MCF 10A (cell line): ENCODE measurements around the gene LYL1. TPM values are rescaled to one million over a fixed set of nuclear protein-coding genes. Genes with fewer than 3 reads are reported as not detected.

Experiments used
- BruUV-seq: library from RNA; stranded (reverse); fragments of 400-500 nt; replicated peaks from 2 replicates; lab custom pipeline; 2021; lab: Mats Ljungman, UMichigan
- CTCF ChIA-PET: fragments of 300-600 bp; sonication (Branson Sonifier 250); formaldehyde crosslinking; extraction: SDS; loops from one replicate; lab custom pipeline; 2021; ENCODE audit warnings: antibody characterized with exemption, inconsistent platforms; lab: Yijun Ruan, JAX
- POLR2A ChIA-PET: fragments of 300-600, 350-650 bp; sonication (Branson Sonifier 250); formaldehyde crosslinking; extraction: SDS; loops from one replicate; lab custom pipeline; 2020; ENCODE audit warnings: antibody characterized with exemption, inconsistent platforms; lab: Yijun Ruan, JAX
- DNase-seq: peaks from one replicate; pipeline ENCODE4 v3.0.0-alpha.2; 2018; ENCODE audit not compliant: unreplicated experiment
- H3K27ac Mint-ChIP-seq: one replicate; pipeline ENCODE4 v1.8.0; 2022; ENCODE audit warnings: mild to moderate bottlenecking, low read depth, mixed read lengths; ENCODE audit not compliant: unreplicated experiment
- H3K27me3 Mint-ChIP-seq: one replicate; pipeline ENCODE4 v1.8.0; 2022; ENCODE audit warnings: mixed read lengths; ENCODE audit not compliant: insufficient read depth, unreplicated experiment
- H3K36me3 Mint-ChIP-seq: one replicate; pipeline ENCODE4 v1.8.0; 2022; ENCODE audit warnings: mild to moderate bottlenecking, moderate library complexity, mixed read lengths; ENCODE audit not compliant: insufficient read depth, unreplicated experiment
- H3K4me1 Mint-ChIP-seq: one replicate; pipeline ENCODE4 v1.8.0; 2022; ENCODE audit warnings: mixed read lengths; ENCODE audit not compliant: insufficient read depth, unreplicated experiment
- H3K4me3 Mint-ChIP-seq: one replicate; pipeline ENCODE4 v1.8.0; 2022; ENCODE audit warnings: mild to moderate bottlenecking, moderate library complexity, mixed read lengths; ENCODE audit not compliant: unreplicated experiment
- H3K9me3 Mint-ChIP-seq: one replicate; pipeline ENCODE4 v1.8.0; 2022; ENCODE audit warnings: mixed read lengths; ENCODE audit not compliant: unreplicated experiment
- intact Hi-C: fragments of 100-400 bp; cut with micrococcal nuclease; formaldehyde crosslinking; loops from 2 replicates; pipeline ENCODE4 v1.14.1; 2022
- total RNA-seq: library from RNA; stranded (reverse); gene quantifications from 2 replicates; pipeline ENCODE4 v1.2.3, GENCODE V29; 2022
- TF ChIP-seq, protein P1 (sequence below): fragments of 200-600 bp; IDR thresholded peaks from one replicate; pipeline ENCODE4 v1.8.0; 2022; ENCODE audit warnings: antibody characterized with exemption, mild to moderate bottlenecking; ENCODE audit not compliant: unreplicated experiment

LYL1 gene
- total RNA-seq, 1 experiment from 2014 or later, result not detected

DNA sequence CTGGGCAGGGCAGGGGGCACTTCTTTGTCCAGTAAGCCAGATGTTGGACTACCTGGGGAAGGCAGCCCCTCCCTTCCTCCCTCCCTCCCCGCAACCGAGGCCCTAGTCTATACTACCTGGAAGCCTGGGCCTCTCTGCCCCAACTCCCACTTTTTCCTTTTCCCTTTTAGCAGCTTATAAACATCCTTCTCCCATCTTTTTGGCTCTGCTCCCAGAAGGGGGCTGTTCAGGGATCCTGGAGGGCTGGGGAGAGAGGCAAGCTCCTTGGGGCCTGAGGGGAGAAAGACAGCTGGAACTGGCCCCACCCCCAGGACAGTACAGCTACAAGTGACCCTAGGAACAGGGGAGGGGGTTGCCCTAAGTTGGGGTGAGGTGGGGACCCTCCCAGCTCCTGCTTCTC, 44.9 kb downstream of the LYL1 start:
- POLR2A ChIA-PET, result interaction anchor here (0.6 kb wide), 1 partner anchor 104 kb away, joined by 3 read pairs; no protein-coding TSS in a partner anchor
- intact Hi-C loops, result no loop called here
- no peak for DNase-seq
- H3K36me3 Mint-ChIP-seq, result no peaks in the 10 kb centered on the region
- peaks cover 40% of the 10 kb centered on the region for H3K4me1 Mint-ChIP-seq
- no TSS peak for BruUV-seq
- no peak overlapping the region for H3K27ac Mint-ChIP-seq
- H3K4me3 Mint-ChIP-seq, result no peak overlapping the region
- TF ChIP-seq, protein P1, sequence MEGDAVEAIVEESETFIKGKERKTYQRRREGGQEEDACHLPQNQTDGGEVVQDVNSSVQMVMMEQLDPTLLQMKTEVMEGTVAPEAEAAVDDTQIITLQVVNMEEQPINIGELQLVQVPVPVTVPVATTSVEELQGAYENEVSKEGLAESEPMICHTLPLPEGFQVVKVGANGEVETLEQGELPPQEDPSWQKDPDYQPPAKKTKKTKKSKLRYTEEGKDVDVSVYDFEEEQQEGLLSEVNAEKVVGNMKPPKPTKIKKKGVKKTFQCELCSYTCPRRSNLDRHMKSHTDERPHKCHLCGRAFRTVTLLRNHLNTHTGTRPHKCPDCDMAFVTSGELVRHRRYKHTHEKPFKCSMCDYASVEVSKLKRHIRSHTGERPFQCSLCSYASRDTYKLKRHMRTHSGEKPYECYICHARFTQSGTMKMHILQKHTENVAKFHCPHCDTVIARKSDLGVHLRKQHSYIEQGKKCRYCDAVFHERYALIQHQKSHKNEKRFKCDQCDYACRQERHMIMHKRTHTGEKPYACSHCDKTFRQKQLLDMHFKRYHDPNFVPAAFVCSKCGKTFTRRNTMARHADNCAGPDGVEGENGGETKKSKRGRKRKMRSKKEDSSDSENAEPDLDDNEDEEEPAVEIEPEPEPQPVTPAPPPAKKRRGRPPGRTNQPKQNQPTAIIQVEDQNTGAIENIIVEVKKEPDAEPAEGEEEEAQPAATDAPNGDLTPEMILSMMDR, result no peak
- H3K27me3 Mint-ChIP-seq, result no peaks in the 10 kb centered on the region
- H3K9me3 Mint-ChIP-seq, result no peaks in the 10 kb centered on the region
- CTCF ChIA-PET, result interaction anchor here (0.8 to 13.3 kb wide), 5 partner anchors 13 to 93 kb away, joined by 3 to 334 read pairs (median 32); no protein-coding TSS in a partner anchor

DNA sequence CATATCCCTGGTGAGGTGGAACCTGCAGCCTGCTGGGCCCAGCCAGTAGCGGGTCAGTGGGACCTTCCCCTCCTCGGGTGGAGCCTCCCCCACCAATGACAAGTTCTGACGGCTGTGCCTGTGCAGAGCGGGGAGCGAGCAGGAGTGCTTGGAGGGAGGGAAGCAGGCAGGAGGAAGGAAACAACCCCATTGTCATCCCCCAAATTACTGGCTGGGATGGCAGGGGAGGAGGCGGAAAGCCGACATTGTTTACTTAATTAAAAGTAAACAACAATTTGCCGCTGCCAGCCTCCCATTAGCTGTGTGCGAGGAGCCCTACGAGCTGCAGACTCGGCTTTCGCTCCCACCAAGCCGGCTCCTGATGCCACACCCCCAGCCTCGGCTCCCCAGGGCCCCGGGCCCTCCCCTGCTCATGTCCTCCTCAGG, 45.5 kb downstream of the LYL1 start:
- no TSS peak for BruUV-seq
- TF ChIP-seq, protein P1, result no peak
- intact Hi-C loops, result no loop called here
- CTCF ChIA-PET, result interaction anchor here (1.1 to 13.3 kb wide), 6 partner anchors 17 to 92 kb away, joined by 3 to 334 read pairs (median 6); no protein-coding TSS in a partner anchor
- no peak for DNase-seq
- H3K36me3 Mint-ChIP-seq, result no peaks in the 10 kb centered on the region
- POLR2A ChIA-PET, result no interaction called here
- no peaks in the 10 kb centered on the region for H3K9me3 Mint-ChIP-seq
- H3K4me1 Mint-ChIP-seq, result peaks cover 42% of the 10 kb centered on the region
- H3K27me3 Mint-ChIP-seq, result no peaks in the 10 kb centered on the region
- H3K4me3 Mint-ChIP-seq, result no peak overlapping the region
- no peak overlapping the region for H3K27ac Mint-ChIP-seq

DNA sequence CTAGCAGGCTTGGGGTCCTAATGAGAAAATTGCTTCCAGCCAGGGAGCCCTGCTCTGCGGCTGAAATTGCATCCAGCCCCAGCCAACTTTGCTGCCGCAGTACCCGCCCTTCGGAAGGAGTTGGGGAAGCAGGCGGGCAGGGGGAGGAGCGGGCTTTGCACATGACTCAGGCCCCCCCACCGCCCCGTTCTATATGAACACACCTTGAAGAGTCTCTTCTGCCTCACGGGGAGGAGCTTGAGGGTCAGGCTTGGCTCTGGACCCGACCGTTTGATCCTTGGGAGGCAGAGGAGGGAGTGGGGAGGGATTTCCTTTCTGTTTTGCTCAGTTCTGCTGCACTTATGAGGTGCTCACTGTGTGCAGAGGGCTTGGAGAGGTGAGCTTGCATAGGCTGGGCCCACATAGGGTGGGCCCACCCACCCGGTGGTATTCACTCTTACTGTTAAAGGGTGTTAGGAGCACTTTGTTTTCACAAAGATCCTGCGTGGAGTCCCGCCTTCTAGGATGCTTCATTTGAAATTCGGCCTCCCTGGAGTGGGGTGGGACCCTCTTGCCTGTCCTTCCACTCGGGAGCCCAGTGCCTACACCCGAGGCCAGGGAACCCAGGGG, 46.5 kb downstream of the LYL1 start:
- BruUV-seq, result no TSS peak
- Mint-ChIP-seq H3K4me1 (peaks cover 50% of the 10 kb centered on the region), H3K36me3 (no peaks in the 10 kb centered on the region), H3K9me3 (no peaks in the 10 kb centered on the region), H3K27ac (peak overlapping the region; percentile 19), H3K27me3 (no peaks in the 10 kb centered on the region), H3K4me3 (peak overlapping the region; percentile 46)
- peak; percentile 90 for DNase-seq
- POLR2A ChIA-PET, result interaction anchor here (0.6 to 1.1 kb wide), 7 partner anchors 12 to 1362 kb away, joined by 3 to 4 read pairs (median 4); no protein-coding TSS in a partner anchor
- intact Hi-C loops, result no loop called here
- TF ChIP-seq, protein P1, result no peak
- CTCF ChIA-PET, result interaction anchor here (0.5 to 13.3 kb wide), 8 partner anchors 16 to 92 kb away, joined by 3 to 334 read pairs (median 6); no protein-coding TSS in a partner anchor

DNA sequence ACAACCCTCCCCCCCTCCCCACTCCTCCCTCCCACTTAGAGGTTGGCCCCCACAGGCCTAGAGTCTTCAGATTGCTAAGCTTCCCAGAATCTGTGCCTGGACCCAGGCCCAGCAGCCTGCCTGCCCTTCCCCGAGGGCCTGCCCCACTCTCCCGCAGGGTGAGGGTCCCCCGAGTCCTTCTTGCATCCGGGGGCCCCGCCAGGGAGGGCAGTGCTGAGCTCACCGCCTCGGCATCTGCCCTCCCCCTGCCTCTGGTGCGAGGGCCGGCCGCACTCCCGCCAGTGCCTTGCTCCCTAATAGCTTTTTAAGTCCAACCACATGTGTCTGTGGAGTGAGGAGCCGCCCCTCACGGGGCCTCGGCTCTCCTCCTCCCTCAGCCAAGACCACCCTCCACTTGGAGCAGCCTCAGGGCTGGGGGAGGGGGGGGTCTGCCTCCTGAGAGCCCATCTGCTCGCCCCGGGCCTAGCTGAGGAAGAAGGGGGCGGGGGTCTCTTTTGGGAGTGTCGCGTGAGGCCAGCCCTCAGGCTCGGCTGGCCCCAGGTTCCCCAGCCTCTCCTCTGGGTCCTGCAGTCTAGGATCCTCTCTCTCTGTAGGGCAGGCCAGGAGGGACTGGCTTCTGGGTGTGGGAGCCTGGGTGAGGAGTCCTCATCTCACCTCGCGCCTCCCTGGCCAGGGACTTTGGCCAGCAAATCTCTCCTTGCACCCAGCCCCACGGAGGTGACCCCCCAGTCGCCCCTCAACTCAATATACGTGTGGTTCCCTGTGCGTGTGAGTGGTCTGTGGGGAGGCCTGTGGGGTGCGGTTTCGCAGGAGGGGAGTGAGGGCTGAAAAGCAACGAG, 47.2 kb downstream of the LYL1 start:
- peak; percentile 47 for DNase-seq
- Mint-ChIP-seq H3K27me3 (no peaks in the 10 kb centered on the region), H3K27ac (peak overlapping the region; percentile 19), H3K4me3 (peak overlapping the region; percentile 46), H3K36me3 (no peaks in the 10 kb centered on the region), H3K9me3 (no peaks in the 10 kb centered on the region), H3K4me1 (peaks cover 48% of the 10 kb centered on the region)
- BruUV-seq, result no TSS peak
- intact Hi-C loops, result no loop called here
- ChIA-PET POLR2A (interaction anchor here (0.6 to 1.8 kb wide), 10 partner anchors 11 to 833 kb away, joined by 3 to 9 read pairs (median 3); no protein-coding TSS in a partner anchor), CTCF (interaction anchor here (0.5 to 13.3 kb wide), 9 partner anchors 15 to 90 kb away, joined by 3 to 334 read pairs (median 6); no protein-coding TSS in a partner anchor)
- TF ChIP-seq, protein P1, result no peak
